K562 (cell line): Measurements from ENCODE around the gene MPND. TPM values are rescaled to one million over a fixed set of nuclear protein-coding genes. Genes with fewer than 3 reads are reported as not detected.

Experiments used
- CREBBP ChIP-seq: IDR thresholded peaks from one replicate; pipeline ENCODE4 v1.6.1; 2012; ENCODE audit warnings: low read depth, mild to moderate bottlenecking, control low read depth, inconsistent platforms, low read length
- polyA plus RNA-seq, 8 experiments: library from polyadenylated mRNA; depleted of rRNA in 4 of 8; stranded (reverse) in 5 of 8; unstranded in 3 of 8; fragments of >200 nt; fragmentation: Nextera tagmentation in 2 of 8; fragmentation: Illumina TruSeq in 1 of 8; extraction: Ambion mirVana in 2 of 8; extraction: Trizol in 1 of 8; gene quantifications; 2 replicates each; pipeline versions ENCODE4 v1.2.1 to v1.2.3, GENCODE V29; 2011 to 2014; ENCODE audit warnings: inconsistent platforms in 1 of 8, missing spikeins in 1 of 8
- total RNA-seq, 7 experiments: library from RNA; depleted of rRNA in 6 of 7; stranded (reverse); fragments of >200 nt in 6 of 7; fragmentation: Illumina TruSeq in 2 of 7; extraction: Trizol in 2 of 7; gene quantifications; 2 replicates each; pipeline versions ENCODE4 v1.2.1 to v1.2.3, GENCODE V29; 2011 to 2021; ENCODE audit warnings: low replicate concordance in 1 of 7
- TF ChIP-seq, protein P1 (sequence below): fragments of 450-650 bp; conservative IDR thresholded peaks from 2 replicates; pipeline ENCODE4 v1.6.1; 2016; ENCODE audit warnings: missing genetic modification characterization, low read depth, mild to moderate bottlenecking, control low read depth, missing compliant biosample characterization
- TF ChIP-seq, protein P2 (sequence below): fragments of 450-650 bp; IDR thresholded peaks from 2 replicates; pipeline ENCODE4 v1.6.1; 2016; ENCODE audit warnings: low read depth
- TF ChIP-seq, protein P3 (sequence below): fragments of 150-350 bp; conservative IDR thresholded peaks from 2 replicates; pipeline ENCODE4 v1.6.1; 2014; ENCODE audit warnings: low read length
- TF ChIP-seq, protein P4 (sequence below): fragments of 200-800 bp; sonication (Bioruptor generic); IDR thresholded peaks from 2 replicates; pipeline ENCODE4 v1.6.1; 2016; ENCODE audit warnings: missing genetic modification characterization, missing compliant biosample characterization

MPND gene
- total and polyA plus RNA-seq, 9 of the 15 experiments (the other 6 are each of a cell fraction or from before 2014, with no cell fraction given) = 0.25 to 14.0 (median 3.9) TPM

DNA sequence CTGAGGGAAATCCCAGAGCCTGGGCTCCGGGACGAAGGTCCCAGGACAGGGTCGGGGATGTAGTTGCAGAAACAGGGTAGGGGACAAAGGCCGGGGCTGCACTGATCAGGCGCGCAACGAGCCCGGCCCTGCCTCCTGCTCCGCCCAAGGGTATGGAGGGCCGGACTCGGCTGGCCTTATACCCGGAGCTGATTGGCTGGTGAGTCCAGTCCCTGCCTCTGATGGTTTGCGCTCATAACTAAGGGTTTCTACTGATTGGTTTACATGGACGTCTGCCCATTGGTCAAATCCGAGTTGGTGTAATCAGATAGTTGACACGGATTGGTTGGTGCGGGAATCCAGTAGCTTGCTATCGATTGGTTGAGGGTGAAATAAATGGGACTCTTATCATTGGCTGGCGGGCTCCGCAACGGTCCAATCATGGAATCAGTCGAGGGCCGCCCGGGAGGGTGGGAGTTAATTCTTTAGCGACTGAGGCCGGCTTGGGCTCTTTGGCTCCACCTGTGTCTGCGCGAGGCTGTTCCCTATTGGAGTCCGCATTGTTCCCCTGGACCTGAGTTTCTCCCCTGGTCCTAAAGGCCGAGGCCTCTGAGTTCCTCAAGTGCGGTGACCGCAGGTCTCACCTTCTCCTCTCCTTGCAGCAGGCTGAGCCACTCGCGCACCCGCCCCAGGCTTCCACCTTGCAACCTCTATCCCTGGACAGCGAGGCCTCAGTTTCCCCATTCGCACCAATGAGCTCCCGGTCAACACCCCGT, 570 bp upstream of the MPND start (continued):
- TF ChIP-seq, protein P1, sequence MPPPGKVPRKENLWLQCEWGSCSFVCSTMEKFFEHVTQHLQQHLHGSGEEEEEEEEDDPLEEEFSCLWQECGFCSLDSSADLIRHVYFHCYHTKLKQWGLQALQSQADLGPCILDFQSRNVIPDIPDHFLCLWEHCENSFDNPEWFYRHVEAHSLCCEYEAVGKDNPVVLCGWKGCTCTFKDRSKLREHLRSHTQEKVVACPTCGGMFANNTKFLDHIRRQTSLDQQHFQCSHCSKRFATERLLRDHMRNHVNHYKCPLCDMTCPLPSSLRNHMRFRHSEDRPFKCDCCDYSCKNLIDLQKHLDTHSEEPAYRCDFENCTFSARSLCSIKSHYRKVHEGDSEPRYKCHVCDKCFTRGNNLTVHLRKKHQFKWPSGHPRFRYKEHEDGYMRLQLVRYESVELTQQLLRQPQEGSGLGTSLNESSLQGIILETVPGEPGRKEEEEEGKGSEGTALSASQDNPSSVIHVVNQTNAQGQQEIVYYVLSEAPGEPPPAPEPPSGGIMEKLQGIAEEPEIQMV (tag) = peak; percentile 83
- TF ChIP-seq, protein P2, sequence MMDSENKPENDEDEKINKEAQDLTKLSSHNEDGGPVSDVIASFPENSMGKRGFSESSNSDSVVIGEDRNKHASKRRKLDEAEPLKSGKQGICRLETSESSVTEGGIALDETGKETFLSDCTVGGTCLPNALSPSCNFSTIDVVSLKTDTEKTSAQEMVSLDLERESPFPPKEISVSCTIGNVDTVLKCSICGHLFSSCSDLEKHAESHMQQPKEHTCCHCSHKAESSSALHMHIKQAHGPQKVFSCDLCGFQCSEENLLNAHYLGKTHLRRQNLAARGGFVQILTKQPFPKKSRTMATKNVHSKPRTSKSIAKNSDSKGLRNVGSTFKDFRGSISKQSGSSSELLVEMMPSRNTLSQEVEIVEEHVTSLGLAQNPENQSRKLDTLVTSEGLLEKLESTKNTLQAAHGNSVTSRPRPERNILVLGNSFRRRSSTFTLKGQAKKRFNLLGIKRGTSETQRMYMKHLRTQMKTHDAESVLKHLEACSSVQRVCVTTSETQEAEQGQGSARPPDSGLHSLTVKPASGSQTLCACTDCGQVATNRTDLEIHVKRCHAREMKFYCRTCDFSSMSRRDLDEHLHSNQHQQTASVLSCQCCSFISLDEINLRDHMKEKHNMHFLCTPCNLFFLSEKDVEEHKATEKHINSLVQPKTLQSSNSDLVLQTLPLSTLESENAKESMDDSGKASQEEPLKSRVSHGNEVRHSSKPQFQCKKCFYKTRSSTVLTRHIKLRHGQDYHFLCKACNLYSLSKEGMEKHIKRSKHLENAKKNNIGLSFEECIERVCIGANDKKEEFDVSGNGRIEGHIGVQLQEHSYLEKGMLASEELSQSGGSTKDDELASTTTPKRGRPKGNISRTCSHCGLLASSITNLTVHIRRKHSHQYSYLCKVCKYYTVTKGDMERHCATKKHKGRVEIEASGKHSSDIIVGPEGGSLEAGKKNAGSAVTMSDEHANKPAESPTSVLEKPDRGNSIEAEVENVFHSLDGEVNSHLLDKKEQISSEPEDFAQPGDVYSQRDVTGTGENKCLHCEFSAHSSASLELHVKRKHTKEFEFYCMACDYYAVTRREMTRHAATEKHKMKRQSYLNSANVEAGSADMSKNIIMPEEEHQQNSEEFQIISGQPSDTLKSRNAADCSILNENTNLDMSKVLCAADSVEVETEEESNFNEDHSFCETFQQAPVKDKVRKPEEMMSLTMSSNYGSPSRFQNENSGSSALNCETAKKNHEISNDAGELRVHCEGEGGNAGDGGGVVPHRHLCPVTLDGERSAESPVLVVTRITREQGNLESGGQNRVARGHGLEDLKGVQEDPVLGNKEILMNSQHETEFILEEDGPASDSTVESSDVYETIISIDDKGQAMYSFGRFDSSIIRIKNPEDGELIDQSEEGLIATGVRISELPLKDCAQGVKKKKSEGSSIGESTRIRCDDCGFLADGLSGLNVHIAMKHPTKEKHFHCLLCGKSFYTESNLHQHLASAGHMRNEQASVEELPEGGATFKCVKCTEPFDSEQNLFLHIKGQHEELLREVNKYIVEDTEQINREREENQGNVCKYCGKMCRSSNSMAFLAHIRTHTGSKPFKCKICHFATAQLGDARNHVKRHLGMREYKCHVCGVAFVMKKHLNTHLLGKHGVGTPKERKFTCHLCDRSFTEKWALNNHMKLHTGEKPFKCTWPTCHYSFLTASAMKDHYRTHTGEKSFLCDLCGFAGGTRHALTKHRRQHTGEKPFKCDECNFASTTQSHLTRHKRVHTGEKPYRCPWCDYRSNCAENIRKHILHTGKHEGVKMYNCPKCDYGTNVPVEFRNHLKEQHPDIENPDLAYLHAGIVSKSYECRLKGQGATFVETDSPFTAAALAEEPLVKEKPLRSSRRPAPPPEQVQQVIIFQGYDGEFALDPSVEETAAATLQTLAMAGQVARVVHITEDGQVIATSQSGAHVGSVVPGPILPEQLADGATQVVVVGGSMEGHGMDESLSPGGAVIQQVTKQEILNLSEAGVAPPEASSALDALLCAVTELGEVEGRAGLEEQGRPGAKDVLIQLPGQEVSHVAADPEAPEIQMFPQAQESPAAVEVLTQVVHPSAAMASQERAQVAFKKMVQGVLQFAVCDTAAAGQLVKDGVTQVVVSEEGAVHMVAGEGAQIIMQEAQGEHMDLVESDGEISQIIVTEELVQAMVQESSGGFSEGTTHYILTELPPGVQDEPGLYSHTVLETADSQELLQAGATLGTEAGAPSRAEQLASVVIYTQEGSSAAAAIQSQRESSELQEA = no peak
- TF ChIP-seq, protein P3, sequence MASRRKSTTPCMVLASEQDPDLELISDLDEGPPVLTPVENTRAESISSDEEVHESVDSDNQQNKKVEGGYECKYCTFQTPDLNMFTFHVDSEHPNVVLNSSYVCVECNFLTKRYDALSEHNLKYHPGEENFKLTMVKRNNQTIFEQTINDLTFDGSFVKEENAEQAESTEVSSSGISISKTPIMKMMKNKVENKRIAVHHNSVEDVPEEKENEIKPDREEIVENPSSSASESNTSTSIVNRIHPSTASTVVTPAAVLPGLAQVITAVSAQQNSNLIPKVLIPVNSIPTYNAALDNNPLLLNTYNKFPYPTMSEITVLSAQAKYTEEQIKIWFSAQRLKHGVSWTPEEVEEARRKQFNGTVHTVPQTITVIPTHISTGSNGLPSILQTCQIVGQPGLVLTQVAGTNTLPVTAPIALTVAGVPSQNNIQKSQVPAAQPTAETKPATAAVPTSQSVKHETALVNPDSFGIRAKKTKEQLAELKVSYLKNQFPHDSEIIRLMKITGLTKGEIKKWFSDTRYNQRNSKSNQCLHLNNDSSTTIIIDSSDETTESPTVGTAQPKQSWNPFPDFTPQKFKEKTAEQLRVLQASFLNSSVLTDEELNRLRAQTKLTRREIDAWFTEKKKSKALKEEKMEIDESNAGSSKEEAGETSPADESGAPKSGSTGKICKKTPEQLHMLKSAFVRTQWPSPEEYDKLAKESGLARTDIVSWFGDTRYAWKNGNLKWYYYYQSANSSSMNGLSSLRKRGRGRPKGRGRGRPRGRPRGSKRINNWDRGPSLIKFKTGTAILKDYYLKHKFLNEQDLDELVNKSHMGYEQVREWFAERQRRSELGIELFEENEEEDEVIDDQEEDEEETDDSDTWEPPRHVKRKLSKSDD = no peak
- TF ChIP-seq, protein P4, sequence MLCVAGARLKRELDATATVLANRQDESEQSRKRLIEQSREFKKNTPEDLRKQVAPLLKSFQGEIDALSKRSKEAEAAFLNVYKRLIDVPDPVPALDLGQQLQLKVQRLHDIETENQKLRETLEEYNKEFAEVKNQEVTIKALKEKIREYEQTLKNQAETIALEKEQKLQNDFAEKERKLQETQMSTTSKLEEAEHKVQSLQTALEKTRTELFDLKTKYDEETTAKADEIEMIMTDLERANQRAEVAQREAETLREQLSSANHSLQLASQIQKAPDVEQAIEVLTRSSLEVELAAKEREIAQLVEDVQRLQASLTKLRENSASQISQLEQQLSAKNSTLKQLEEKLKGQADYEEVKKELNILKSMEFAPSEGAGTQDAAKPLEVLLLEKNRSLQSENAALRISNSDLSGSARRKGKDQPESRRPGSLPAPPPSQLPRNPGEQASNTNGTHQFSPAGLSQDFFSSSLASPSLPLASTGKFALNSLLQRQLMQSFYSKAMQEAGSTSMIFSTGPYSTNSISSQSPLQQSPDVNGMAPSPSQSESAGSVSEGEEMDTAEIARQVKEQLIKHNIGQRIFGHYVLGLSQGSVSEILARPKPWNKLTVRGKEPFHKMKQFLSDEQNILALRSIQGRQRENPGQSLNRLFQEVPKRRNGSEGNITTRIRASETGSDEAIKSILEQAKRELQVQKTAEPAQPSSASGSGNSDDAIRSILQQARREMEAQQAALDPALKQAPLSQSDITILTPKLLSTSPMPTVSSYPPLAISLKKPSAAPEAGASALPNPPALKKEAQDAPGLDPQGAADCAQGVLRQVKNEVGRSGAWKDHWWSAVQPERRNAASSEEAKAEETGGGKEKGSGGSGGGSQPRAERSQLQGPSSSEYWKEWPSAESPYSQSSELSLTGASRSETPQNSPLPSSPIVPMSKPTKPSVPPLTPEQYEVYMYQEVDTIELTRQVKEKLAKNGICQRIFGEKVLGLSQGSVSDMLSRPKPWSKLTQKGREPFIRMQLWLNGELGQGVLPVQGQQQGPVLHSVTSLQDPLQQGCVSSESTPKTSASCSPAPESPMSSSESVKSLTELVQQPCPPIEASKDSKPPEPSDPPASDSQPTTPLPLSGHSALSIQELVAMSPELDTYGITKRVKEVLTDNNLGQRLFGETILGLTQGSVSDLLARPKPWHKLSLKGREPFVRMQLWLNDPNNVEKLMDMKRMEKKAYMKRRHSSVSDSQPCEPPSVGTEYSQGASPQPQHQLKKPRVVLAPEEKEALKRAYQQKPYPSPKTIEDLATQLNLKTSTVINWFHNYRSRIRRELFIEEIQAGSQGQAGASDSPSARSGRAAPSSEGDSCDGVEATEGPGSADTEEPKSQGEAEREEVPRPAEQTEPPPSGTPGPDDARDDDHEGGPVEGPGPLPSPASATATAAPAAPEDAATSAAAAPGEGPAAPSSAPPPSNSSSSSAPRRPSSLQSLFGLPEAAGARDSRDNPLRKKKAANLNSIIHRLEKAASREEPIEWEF (CRISPR knock-in tag) = peak; percentile 100
- TF ChIP-seq CREBBP = no peak
